Measurements from ENCODE around the gene ARID5A. TPM values are rescaled to one million over a fixed set of nuclear protein-coding genes. Genes with fewer than 3 reads are reported as not detected.

ARID5A gene
- total and polyA plus RNA-seq, 2 experiments from 2014 or later, result 5.5 to 7.7 TPM

- no peaks in the 10 kb centered on the region for H3K36me3 ChIP-seq (ENCODE audit: insufficient read depth)
- H3K27me3 ChIP-seq (ENCODE audit: insufficient read depth), result no peaks in the 10 kb centered on the region
- peaks cover 3% of the 10 kb centered on the region; the same call in 2 of the 3 replicates for H3K9me3 Mint-ChIP-seq
- no peak overlapping the region for H3K4me3 ChIP-seq
- DNase-seq (ENCODE audit: low spot score) (no peak), ATAC-seq (no peak)
- no peak overlapping the region for H3K27ac ChIP-seq (ENCODE audit: low read depth)
- 0 out of 2 replicates have a peak, but pooled peaks cover 2% of the 10 kb centered on the region for H3K4me1 ChIP-seq (ENCODE audit: insufficient read depth)
- H3K79me2 ChIP-seq (replicated peaks; ENCODE audit: insufficient read depth), result no peaks in the 10 kb centered on the region
- H3K27me3 Mint-ChIP-seq (ENCODE audit: insufficient read depth, low read depth, poor library complexity), result peaks cover 15% of the 10 kb centered on the region
- H3K9me2 ChIP-seq (ENCODE audit: insufficient read depth), result no peaks in the 10 kb centered on the region
- no peak for TF ChIP-seq CTCF (conservative IDR thresholded peaks at IDR 0.05; ENCODE audit: low read depth in 2 of 2)
- no peak for TF ChIP-seq ZNF462 (CRISPR knock-in tag; IDR thresholded peaks at IDR 0.05)
- no peak for TF ChIP-seq ZNF114 (CRISPR knock-in tag; IDR thresholded peaks at IDR 0.05)
- TF ChIP-seq JUNB (IDR thresholded peaks at IDR 0.05; ENCODE audit: unreplicated experiment), result no peak
- TF ChIP-seq NANOG (IDR thresholded peaks at IDR 0.05; ENCODE audit: borderline replicate concordance), result no peak
- no peak for TF ChIP-seq POLR2AphosphoS5 (IDR thresholded peaks at IDR 0.05; ENCODE audit: low read depth)
- TF ChIP-seq STAT1 (IDR thresholded peaks at IDR 0.05; ENCODE audit: unreplicated experiment), result no peak
- TF ChIP-seq ZNF331 (CRISPR knock-in tag; IDR thresholded peaks at IDR 0.05; ENCODE audit: low read depth), result no peak
- TF ChIP-seq ETS1 (IDR thresholded peaks at IDR 0.05), result no peak
- no peak for TF ChIP-seq CREB1 (CRISPR knock-in tag; IDR thresholded peaks at IDR 0.05; ENCODE audit: low read depth)
- no peak for TF ChIP-seq EZH2 (IDR thresholded peaks at IDR 0.05; ENCODE audit: low read depth, unreplicated experiment)
- TF ChIP-seq, protein P1, sequence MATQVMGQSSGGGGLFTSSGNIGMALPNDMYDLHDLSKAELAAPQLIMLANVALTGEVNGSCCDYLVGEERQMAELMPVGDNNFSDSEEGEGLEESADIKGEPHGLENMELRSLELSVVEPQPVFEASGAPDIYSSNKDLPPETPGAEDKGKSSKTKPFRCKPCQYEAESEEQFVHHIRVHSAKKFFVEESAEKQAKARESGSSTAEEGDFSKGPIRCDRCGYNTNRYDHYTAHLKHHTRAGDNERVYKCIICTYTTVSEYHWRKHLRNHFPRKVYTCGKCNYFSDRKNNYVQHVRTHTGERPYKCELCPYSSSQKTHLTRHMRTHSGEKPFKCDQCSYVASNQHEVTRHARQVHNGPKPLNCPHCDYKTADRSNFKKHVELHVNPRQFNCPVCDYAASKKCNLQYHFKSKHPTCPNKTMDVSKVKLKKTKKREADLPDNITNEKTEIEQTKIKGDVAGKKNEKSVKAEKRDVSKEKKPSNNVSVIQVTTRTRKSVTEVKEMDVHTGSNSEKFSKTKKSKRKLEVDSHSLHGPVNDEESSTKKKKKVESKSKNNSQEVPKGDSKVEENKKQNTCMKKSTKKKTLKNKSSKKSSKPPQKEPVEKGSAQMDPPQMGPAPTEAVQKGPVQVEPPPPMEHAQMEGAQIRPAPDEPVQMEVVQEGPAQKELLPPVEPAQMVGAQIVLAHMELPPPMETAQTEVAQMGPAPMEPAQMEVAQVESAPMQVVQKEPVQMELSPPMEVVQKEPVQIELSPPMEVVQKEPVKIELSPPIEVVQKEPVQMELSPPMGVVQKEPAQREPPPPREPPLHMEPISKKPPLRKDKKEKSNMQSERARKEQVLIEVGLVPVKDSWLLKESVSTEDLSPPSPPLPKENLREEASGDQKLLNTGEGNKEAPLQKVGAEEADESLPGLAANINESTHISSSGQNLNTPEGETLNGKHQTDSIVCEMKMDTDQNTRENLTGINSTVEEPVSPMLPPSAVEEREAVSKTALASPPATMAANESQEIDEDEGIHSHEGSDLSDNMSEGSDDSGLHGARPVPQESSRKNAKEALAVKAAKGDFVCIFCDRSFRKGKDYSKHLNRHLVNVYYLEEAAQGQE (IDR thresholded peaks at IDR 0.05; ENCODE audit: unreplicated experiment), result no peak
- no peak for TF ChIP-seq EZH2phosphoT487 (IDR thresholded peaks at IDR 0.05; ENCODE audit: unreplicated experiment)
- H3K27ac Mint-ChIP-seq, result no peak overlapping the region
- H2AFZ ChIP-seq, result no peak overlapping the region
- no peaks in the 10 kb centered on the region for H4K20me1 ChIP-seq (replicated peaks; ENCODE audit: insufficient read depth)
- H3K4me3 Mint-ChIP-seq, result no peak overlapping the region
- no peak overlapping the region for H3K4me2 ChIP-seq
- peaks cover 20% of the 10 kb centered on the region for H3K4me1 Mint-ChIP-seq
- H3K36me3 Mint-ChIP-seq (ENCODE audit: low read depth), result no peaks in the 10 kb centered on the region
- no peaks in the 10 kb centered on the region for H3F3A ChIP-seq (replicated peaks; ENCODE audit: low read depth)
Measured at GRCh38 chr2:96553176-96553956, 16.8 kb downstream of the ARID5A start.
